Activated CD4-positive, alpha-beta T cell treated with anti-CD3 and anti-CD28 coated beads, Interleukin-2, Interleukin-4, amounts not matched to agents 100 ng/mL and 50 ng/mL, durations not matched to agents 16 hours and 8 hours (primary cell): Measurements from ENCODE around the gene LEFTY1.

Experiments
- DNase-seq: peaks from one replicate; pipeline ENCODE4 v3.0.0-alpha.2; 2020; ENCODE audit warnings: low spot score

The LEFTY1 gene

GRCh38 chr1:225871359-225872074 lies 17.4 kb downstream of the LEFTY1 start:
- no peak for DNase-seq

GRCh38 chr1:225870911-225871310 lies 18.0 kb downstream of the LEFTY1 start:
- DNase-seq = no peak

GRCh38 chr1:225868631-225869330 lies 20.2 kb downstream of the LEFTY1 start:
- DNase-seq = no peak

- no peak for DNase-seq
Measured at GRCh38 chr1:225866981-225867380, 22.0 kb downstream of the LEFTY1 start.

- DNase-seq = peak; percentile 68
Measured at GRCh38 chr1:225866061-225866837, 22.7 kb downstream of the LEFTY1 start.

GRCh38 chr1:225865514-225865913 lies 23.4 kb downstream of the LEFTY1 start:
- DNase-seq = no peak

GRCh38 chr1:225863167-225863566 lies 25.8 kb downstream of the LEFTY1 start:
- DNase-seq = no peak

GRCh38 chr1:225862581-225862950 lies 26.4 kb downstream of the LEFTY1 start:
- no peak for DNase-seq

- DNase-seq = no peak
Measured at GRCh38 chr1:225861834-225862580, 26.9 kb downstream of the LEFTY1 start.

GRCh38 chr1:225860876-225861441 lies 28.0 kb downstream of the LEFTY1 start:
- DNase-seq = no peak

- no peak for DNase-seq
Measured at GRCh38 chr1:225860107-225860506, 28.8 kb downstream of the LEFTY1 start.

- no peak for DNase-seq
Measured at GRCh38 chr1:225859151-225859550, 29.8 kb downstream of the LEFTY1 start.

- DNase-seq = no peak
Measured at GRCh38 chr1:225857256-225857655, 31.7 kb downstream of the LEFTY1 start.

- no peak for DNase-seq
Measured at GRCh38 chr1:225855503-225856300, 33.2 kb downstream of the LEFTY1 start.

GRCh38 chr1:225853441-225853840 lies 35.5 kb downstream of the LEFTY1 start:
- DNase-seq = no peak

- no peak for DNase-seq
Measured at GRCh38 chr1:225852413-225853124, 36.4 kb downstream of the LEFTY1 start.

GRCh38 chr1:225851805-225852204 lies 37.1 kb downstream of the LEFTY1 start:
- no peak for DNase-seq

GRCh38 chr1:225850370-225850769 lies 38.6 kb downstream of the LEFTY1 start:
- no peak for DNase-seq

- DNase-seq = no peak
Measured at GRCh38 chr1:225849925-225850324, 39.0 kb downstream of the LEFTY1 start.
